ENCODE measurements around the gene DCST1.

- no peak for TF ChIP-seq SOX15 (CRISPR knock-in tag; IDR thresholded peaks at IDR 0.05)
- TF ChIP-seq CTCF (IDR thresholded peaks at IDR 0.05) = no peak
- TF ChIP-seq ATF6 (CRISPR knock-in tag; IDR thresholded peaks at IDR 0.05) = no peak
- TF ChIP-seq ZNF512 (CRISPR knock-in tag; IDR thresholded peaks at IDR 0.05; ENCODE audit: borderline replicate concordance) = no peak
- TF ChIP-seq IRF1 (CRISPR knock-in tag; IDR thresholded peaks at IDR 0.05) = no peak
- no peak for TF ChIP-seq NR1H2 (CRISPR knock-in tag; IDR thresholded peaks at IDR 0.05)
- TF ChIP-seq JAZF1 (CRISPR knock-in tag; IDR thresholded peaks at IDR 0.05) = no peak
- no peak for TF ChIP-seq JUN (CRISPR knock-in tag; IDR thresholded peaks at IDR 0.05)
- no peak for TF ChIP-seq ZNF219 (CRISPR knock-in tag; IDR thresholded peaks at IDR 0.05; ENCODE audit: borderline replicate concordance)
- TF ChIP-seq ESRRA (CRISPR knock-in tag; IDR thresholded peaks at IDR 0.05; ENCODE audit: borderline replicate concordance) = no peak
- no peak for TF ChIP-seq TCF7 (CRISPR knock-in tag; IDR thresholded peaks at IDR 0.05; ENCODE audit: low read depth)
- no peak for TF ChIP-seq CREM (CRISPR knock-in tag; IDR thresholded peaks at IDR 0.05)
- no peak for TF ChIP-seq CBFB (CRISPR knock-in tag; IDR thresholded peaks at IDR 0.05; ENCODE audit: low read depth)
Observed at GRCh38 chr1:155011437-155012025, 22.1 kb upstream of the DCST1 start.
